GM23338 (cell line): ENCODE measurements around the gene ENOX2. TPM values are rescaled to one million over a fixed set of nuclear protein-coding genes. Genes with fewer than 3 reads are reported as not detected.

Experiments used
- ATAC-seq: fragments of 200-7000 bp; cut with Tn5 transposase; 3 replicates; pipeline ENCODE4 v1.9.1; 2020
- DNase-seq: peaks from one replicate; pipeline ENCODE4 v3.0.0-alpha.2; 2015; ENCODE audit warnings: low spot score
- H2AFZ ChIP-seq: fragments of 200-600 bp; sonication (generic); 2 replicates; pipeline ENCODE4 v1.8.0; 2016; ENCODE audit warnings: antibody characterized with exemption, mild to moderate bottlenecking, moderate library complexity
- H3F3A ChIP-seq: fragments of 200-600 bp; sonication (generic); replicated peaks from 2 replicates; pipeline ENCODE4 v1.8.0; 2017; ENCODE audit warnings: antibody characterized with exemption, mixed run types, low read depth
- H3K27ac ChIP-seq: fragments of 200-600 bp; sonication (generic); 2 replicates; pipeline ENCODE4 v1.6.1; 2016; ENCODE audit warnings: low read depth
- H3K27me3 ChIP-seq: fragments of 200-600 bp; sonication (generic); 2 replicates; pipeline ENCODE4 v1.8.0; 2016; ENCODE audit warnings: mild to moderate bottlenecking, mixed run types, moderate library complexity; ENCODE audit not compliant: insufficient read depth
- H3K36me3 ChIP-seq: fragments of 200-600 bp; sonication (generic); 2 replicates; pipeline ENCODE4 v1.8.0; 2016; ENCODE audit warnings: mild to moderate bottlenecking; ENCODE audit not compliant: insufficient read depth
- H3K4me1 ChIP-seq: fragments of 200-600 bp; sonication (generic); 2 replicates; pipeline ENCODE4 v1.8.0; 2016; ENCODE audit warnings: mild to moderate bottlenecking, moderate library complexity; ENCODE audit not compliant: insufficient read depth
- H3K4me2 ChIP-seq: fragments of 200-600 bp; sonication (generic); 2 replicates; pipeline ENCODE4 v1.7.1; 2017; ENCODE audit warnings: mixed run types
- H3K4me3 ChIP-seq: fragments of 200-600 bp; sonication (generic); 2 replicates; pipeline ENCODE4 v1.6.1; 2016; ENCODE audit warnings: mixed run types
- H3K79me2 ChIP-seq: fragments of 200-600 bp; sonication (generic); replicated peaks from 2 replicates; pipeline ENCODE4 v1.8.0; 2017; ENCODE audit warnings: mild to moderate bottlenecking; ENCODE audit not compliant: insufficient read depth
- H3K9me2 ChIP-seq: fragments of 200-600 bp; sonication (generic); 2 replicates; pipeline ENCODE4 v1.8.0; 2017; ENCODE audit not compliant: insufficient read depth
- H4K20me1 ChIP-seq: fragments of 200-600 bp; sonication (generic); replicated peaks from 2 replicates; pipeline ENCODE4 v1.8.0; 2017; ENCODE audit warnings: mild to moderate bottlenecking; ENCODE audit not compliant: insufficient read depth
- H3K27ac Mint-ChIP-seq: 2 replicates; pipeline ENCODE4 v1.8.0; 2020; ENCODE audit warnings: inconsistent platforms, mild to moderate bottlenecking, moderate library complexity, mixed read lengths
- H3K27me3 Mint-ChIP-seq: 3 replicates; pipeline ENCODE4 v1.8.0; 2022; ENCODE audit warnings: low read depth, mild to moderate bottlenecking, moderate library complexity, mixed read lengths, inconsistent platforms; ENCODE audit not compliant: insufficient read depth, poor library complexity
- H3K36me3 Mint-ChIP-seq: 3 replicates; pipeline ENCODE4 v1.8.0; 2021; ENCODE audit warnings: low read depth, mild to moderate bottlenecking, inconsistent platforms, moderate library complexity, mixed read lengths
- H3K4me1 Mint-ChIP-seq: 3 replicates; pipeline ENCODE4 v1.8.0; 2020; ENCODE audit warnings: mild to moderate bottlenecking, inconsistent platforms, mixed read lengths
- H3K4me3 Mint-ChIP-seq: 3 replicates; pipeline ENCODE4 v1.8.0; 2021; ENCODE audit warnings: moderate library complexity, mild to moderate bottlenecking, inconsistent platforms, mixed read lengths
- H3K9me3 Mint-ChIP-seq: 3 replicates; pipeline ENCODE4 v1.8.0; 2020; ENCODE audit warnings: moderate library complexity, mild to moderate bottlenecking, inconsistent platforms, mixed read lengths
- EZH2 ChIP-seq: fragments of 200-600 bp; sonication (generic); IDR thresholded peaks from one replicate; pipeline ENCODE4 v1.8.0; 2017; ENCODE audit warnings: antibody characterized with exemption, mild to moderate bottlenecking, low read depth; ENCODE audit not compliant: unreplicated experiment
- EZH2phosphoT487 ChIP-seq: fragments of 200-600 bp; sonication (generic); IDR thresholded peaks from one replicate; pipeline ENCODE4 v1.8.1; 2018; ENCODE audit warnings: antibody characterized with exemption; ENCODE audit not compliant: unreplicated experiment
- JUNB ChIP-seq: IDR thresholded peaks from one replicate; pipeline ENCODE4 v1.6.1; 2016; ENCODE audit warnings: antibody characterized with exemption; ENCODE audit not compliant: unreplicated experiment
- NANOG ChIP-seq: IDR thresholded peaks from 2 replicates; pipeline ENCODE4 v1.6.1; 2016; ENCODE audit warnings: antibody characterized with exemption, borderline replicate concordance
- POLR2AphosphoS5 ChIP-seq: IDR thresholded peaks from 2 replicates; pipeline ENCODE4 v1.6.1; 2016; ENCODE audit warnings: antibody characterized with exemption, low read depth
- REST ChIP-seq: IDR thresholded peaks from one replicate; pipeline ENCODE4 v1.6.1; 2018; ENCODE audit warnings: antibody characterized with exemption; ENCODE audit not compliant: unreplicated experiment
- STAT1 ChIP-seq: IDR thresholded peaks from one replicate; pipeline ENCODE4 v1.6.1; 2016; ENCODE audit warnings: antibody characterized with exemption; ENCODE audit not compliant: unreplicated experiment
- ZNF114 ChIP-seq: fragments of 250-450 bp; sonication (Bioruptor Pico); IDR thresholded peaks from 2 replicates; pipeline ENCODE4 v1.5.0; 2020; ENCODE audit warnings: mild to moderate bottlenecking, moderate library complexity
- polyA plus RNA-seq: library from polyadenylated mRNA; unstranded; fragments of >200 nt; fragmentation: Nextera tagmentation; extraction: Ambion mirVana; gene quantifications from 2 replicates; pipeline ENCODE4 v1.2.1, GENCODE V29; 2016
- total RNA-seq: library from RNA; depleted of rRNA; stranded (reverse); fragments of >200 nt; shearing (Covaris generic); gene quantifications from 2 replicates; pipeline ENCODE4 v1.2.3, GENCODE V29; 2014
- TF ChIP-seq, protein P1 (sequence below): IDR thresholded peaks from 2 replicates; pipeline ENCODE4 v1.6.1; 2016; ENCODE audit warnings: antibody characterized with exemption
- TF ChIP-seq, protein P2 (sequence below), 2 experiments: fragments of 200-600 bp in 1 of 2; sonication (generic) in 1 of 2; conservative IDR thresholded peaks; 2 replicates each; pipeline versions ENCODE4 v1.5.1 to v1.6.1; 2016 to 2017; ENCODE audit warnings: antibody characterized with exemption in 2 of 2, low read depth in 2 of 2, mild to moderate bottlenecking in 2 of 2, moderate library complexity in 1 of 2

ENOX2 gene
- total and polyA plus RNA-seq, 2 experiments from 2014 or later = 9.6 to 11.2 TPM

GRCh38 chrX:130878350-130879341, 24.4 kb downstream of the ENOX2 start:
- Histone ChIP-seq H2AFZ (no peak overlapping the region), H3K4me1 (peaks cover 11% of the 10 kb centered on the region), H3K36me3 (no peaks in the 10 kb centered on the region), H3K27me3 (no peaks in the 10 kb centered on the region), H3K4me3 (no peak overlapping the region), H3F3A (no peaks in the 10 kb centered on the region), H3K27ac (no peak overlapping the region), H3K9me2 (no peaks in the 10 kb centered on the region), H4K20me1 (no peaks in the 10 kb centered on the region), H3K79me2 (no peaks in the 10 kb centered on the region), H3K4me2 (no peak overlapping the region)
- H3K27ac Mint-ChIP-seq = no peak overlapping the region
- TF ChIP-seq POLR2AphosphoS5 (no peak), EZH2phosphoT487 (no peak), EZH2 (no peak), STAT1 (no peak), JUNB (no peak), ZNF114 (CRISPR knock-in tag) (no peak), REST (no peak), NANOG (no peak)
- TF ChIP-seq, protein P1, sequence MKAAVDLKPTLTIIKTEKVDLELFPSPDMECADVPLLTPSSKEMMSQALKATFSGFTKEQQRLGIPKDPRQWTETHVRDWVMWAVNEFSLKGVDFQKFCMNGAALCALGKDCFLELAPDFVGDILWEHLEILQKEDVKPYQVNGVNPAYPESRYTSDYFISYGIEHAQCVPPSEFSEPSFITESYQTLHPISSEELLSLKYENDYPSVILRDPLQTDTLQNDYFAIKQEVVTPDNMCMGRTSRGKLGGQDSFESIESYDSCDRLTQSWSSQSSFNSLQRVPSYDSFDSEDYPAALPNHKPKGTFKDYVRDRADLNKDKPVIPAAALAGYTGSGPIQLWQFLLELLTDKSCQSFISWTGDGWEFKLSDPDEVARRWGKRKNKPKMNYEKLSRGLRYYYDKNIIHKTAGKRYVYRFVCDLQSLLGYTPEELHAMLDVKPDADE = no peak
- TF ChIP-seq, protein P2, sequence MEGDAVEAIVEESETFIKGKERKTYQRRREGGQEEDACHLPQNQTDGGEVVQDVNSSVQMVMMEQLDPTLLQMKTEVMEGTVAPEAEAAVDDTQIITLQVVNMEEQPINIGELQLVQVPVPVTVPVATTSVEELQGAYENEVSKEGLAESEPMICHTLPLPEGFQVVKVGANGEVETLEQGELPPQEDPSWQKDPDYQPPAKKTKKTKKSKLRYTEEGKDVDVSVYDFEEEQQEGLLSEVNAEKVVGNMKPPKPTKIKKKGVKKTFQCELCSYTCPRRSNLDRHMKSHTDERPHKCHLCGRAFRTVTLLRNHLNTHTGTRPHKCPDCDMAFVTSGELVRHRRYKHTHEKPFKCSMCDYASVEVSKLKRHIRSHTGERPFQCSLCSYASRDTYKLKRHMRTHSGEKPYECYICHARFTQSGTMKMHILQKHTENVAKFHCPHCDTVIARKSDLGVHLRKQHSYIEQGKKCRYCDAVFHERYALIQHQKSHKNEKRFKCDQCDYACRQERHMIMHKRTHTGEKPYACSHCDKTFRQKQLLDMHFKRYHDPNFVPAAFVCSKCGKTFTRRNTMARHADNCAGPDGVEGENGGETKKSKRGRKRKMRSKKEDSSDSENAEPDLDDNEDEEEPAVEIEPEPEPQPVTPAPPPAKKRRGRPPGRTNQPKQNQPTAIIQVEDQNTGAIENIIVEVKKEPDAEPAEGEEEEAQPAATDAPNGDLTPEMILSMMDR (conservative IDR thresholded peaks at IDR 0.05; ENCODE audit: low read depth in 2 of 2) = no peak
- no peaks in the 10 kb centered on the region; the same call in 2 of the 3 replicates for H3K9me3 Mint-ChIP-seq
- DNase-seq (no peak), ATAC-seq (no peak)
- no peak overlapping the region for H3K4me3 Mint-ChIP-seq
- peaks cover 6% of the 10 kb centered on the region for H3K4me1 Mint-ChIP-seq
- H3K27me3 Mint-ChIP-seq = peaks cover 4% of the 10 kb centered on the region
- H3K36me3 Mint-ChIP-seq = no peaks in the 10 kb centered on the region; the same call in 2 of the 3 replicates
